Osteocyte (in vitro differentiated cells): Measurements from ENCODE around the gene TMEM178B. TPM values are rescaled to one million over a fixed set of nuclear protein-coding genes. Genes with fewer than 3 reads are reported as not detected.

Source experiments
- DNase-seq: peaks from one replicate; pipeline ENCODE4 v3.0.0; 2021; ENCODE audit warnings: mixed read lengths; ENCODE audit not compliant: unreplicated experiment; ENCODE audit errors: extremely low spot score
- H3K27ac Mint-ChIP-seq: one replicate; pipeline ENCODE4 v1.8.0; 2021; ENCODE audit warnings: mild to moderate bottlenecking, mixed read lengths; ENCODE audit not compliant: unreplicated experiment
- H3K27me3 Mint-ChIP-seq: one replicate; pipeline ENCODE4 v1.8.0; 2021; ENCODE audit warnings: mixed read lengths; ENCODE audit not compliant: unreplicated experiment
- H3K36me3 Mint-ChIP-seq: one replicate; pipeline ENCODE4 v1.8.0; 2021; ENCODE audit warnings: mixed read lengths; ENCODE audit not compliant: unreplicated experiment
- H3K4me1 Mint-ChIP-seq: one replicate; pipeline ENCODE4 v1.8.0; 2021; ENCODE audit warnings: mixed read lengths; ENCODE audit not compliant: unreplicated experiment
- H3K4me3 Mint-ChIP-seq: one replicate; pipeline ENCODE4 v1.8.0; 2021; ENCODE audit warnings: mild to moderate bottlenecking, moderate library complexity, mixed read lengths; ENCODE audit not compliant: unreplicated experiment
- H3K9me3 Mint-ChIP-seq: one replicate; pipeline ENCODE4 v1.8.0; 2021; ENCODE audit warnings: mixed read lengths; ENCODE audit not compliant: unreplicated experiment
- CTCF ChIP-seq: fragments of 200-600 bp; sonication (generic); IDR thresholded peaks from 2 replicates; pipeline ENCODE4 v1.5.0; 2021; ENCODE audit warnings: antibody characterized with exemption, mild to moderate bottlenecking, moderate library complexity
- total RNA-seq: library from RNA; stranded (reverse); gene quantifications from 2 replicates; pipeline ENCODE4 v1.2.1, GENCODE V29; 2021

TMEM178B gene
- total RNA-seq, 1 donor from 2014 or later: 0.70 TPM

DNA sequence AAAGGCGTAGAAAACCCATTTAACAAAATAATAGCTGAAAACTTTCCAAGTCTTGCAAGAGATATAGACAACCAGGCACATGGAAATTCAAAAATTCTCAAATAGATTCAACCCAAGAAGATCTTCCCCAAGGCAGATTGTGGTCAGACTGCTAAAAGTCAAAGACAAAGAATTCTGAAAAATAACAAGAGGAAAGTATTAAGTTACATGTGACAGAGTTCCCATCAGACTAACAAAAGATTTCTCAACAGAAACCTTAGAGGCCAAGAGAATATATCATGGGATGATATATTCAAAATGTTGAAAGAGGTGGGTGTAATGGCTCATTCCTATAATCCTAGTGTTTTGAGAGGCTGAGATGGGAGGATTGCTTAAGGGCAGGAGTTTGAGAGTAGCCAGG is 59.8 kb downstream of the TMEM178B start:
- Mint-ChIP-seq H3K9me3 (no peaks in the 10 kb centered on the region), H3K27me3 (no peaks in the 10 kb centered on the region), H3K4me3 (no peak overlapping the region), H3K36me3 (no peaks in the 10 kb centered on the region), H3K27ac (no peak overlapping the region), H3K4me1 (no peaks in the 10 kb centered on the region)
- no peak for DNase-seq
- no peak for TF ChIP-seq CTCF

GRCh38 chr7:141142058-141142457 is 68.2 kb downstream of the TMEM178B start:
- no peaks in the 10 kb centered on the region for H3K36me3 Mint-ChIP-seq
- DNase-seq: no peak

GRCh38 chr7:141144921-141145629 is 71.2 kb downstream of the TMEM178B start:
- Mint-ChIP-seq H3K36me3 (no peaks in the 10 kb centered on the region), H3K27me3 (no peaks in the 10 kb centered on the region), H3K27ac (no peak overlapping the region), H3K4me1 (no peaks in the 10 kb centered on the region), H3K9me3 (peaks cover 15% of the 10 kb centered on the region), H3K4me3 (no peak overlapping the region)
- TF ChIP-seq CTCF: no peak
- no peak for DNase-seq

More at GRCh38 chr7:141142058-141142457, 68.2 kb downstream of the TMEM178B start:
- TF ChIP-seq CTCF: no peak
- Mint-ChIP-seq H3K4me3 (no peak overlapping the region), H3K9me3 (peaks cover 15% of the 10 kb centered on the region), H3K27me3 (no peaks in the 10 kb centered on the region), H3K4me1 (no peaks in the 10 kb centered on the region), H3K27ac (no peak overlapping the region)

DNA sequence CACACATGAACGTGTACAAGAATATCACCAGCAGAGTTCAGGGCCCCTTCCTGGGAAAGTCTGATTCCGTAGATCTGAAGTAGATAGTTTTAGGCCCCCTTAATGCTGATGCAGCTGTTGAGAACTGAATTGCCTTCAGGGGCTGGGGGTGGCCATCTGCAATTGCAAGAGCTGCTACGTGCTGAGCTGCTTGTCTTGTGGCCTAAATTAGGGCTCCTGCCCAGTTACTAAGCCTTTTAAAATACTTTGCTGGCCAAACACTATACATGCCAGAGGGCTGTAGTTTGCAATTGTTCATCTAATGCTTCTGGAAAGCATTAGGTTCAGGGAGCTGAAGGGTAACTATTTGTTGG is 71.7 kb downstream of the TMEM178B start:
- no peaks in the 10 kb centered on the region for H3K36me3 Mint-ChIP-seq
- no peak overlapping the region for H3K27ac Mint-ChIP-seq
- no peak overlapping the region for H3K4me3 Mint-ChIP-seq
- H3K9me3 Mint-ChIP-seq: peaks cover 15% of the 10 kb centered on the region
- no peaks in the 10 kb centered on the region for H3K4me1 Mint-ChIP-seq
- TF ChIP-seq CTCF: no peak
- DNase-seq: no peak
- H3K27me3 Mint-ChIP-seq: no peaks in the 10 kb centered on the region

DNA sequence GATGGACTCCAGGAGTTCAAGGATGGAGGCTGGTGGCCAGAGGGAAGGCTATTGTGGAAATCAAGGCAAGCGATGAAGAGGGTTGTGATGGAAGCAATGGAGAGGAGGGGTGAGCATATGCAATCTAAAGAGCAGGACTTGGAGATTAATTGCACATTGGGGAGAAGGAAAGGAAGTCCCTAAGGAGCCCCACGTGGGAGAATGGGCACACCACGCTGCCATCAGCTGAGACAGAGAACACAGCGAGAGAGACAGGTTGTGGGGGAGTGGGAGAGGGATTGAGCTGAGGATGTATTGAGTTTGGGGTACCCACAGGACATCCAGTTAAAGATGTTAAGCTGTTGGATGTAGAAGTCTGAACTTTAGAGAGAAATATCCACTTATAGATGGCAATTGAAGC is 73.6 kb downstream of the TMEM178B start:
- DNase-seq: no peak
- H3K4me1 Mint-ChIP-seq: no peaks in the 10 kb centered on the region
- H3K9me3 Mint-ChIP-seq: peaks cover 15% of the 10 kb centered on the region
- H3K27me3 Mint-ChIP-seq: no peaks in the 10 kb centered on the region
- H3K4me3 Mint-ChIP-seq: no peak overlapping the region
- H3K36me3 Mint-ChIP-seq: no peaks in the 10 kb centered on the region
- H3K27ac Mint-ChIP-seq: no peak overlapping the region
- TF ChIP-seq CTCF: no peak
